IMR-90 (cell line): ENCODE data around the gene MAGI2. TPM values are rescaled to one million over a fixed set of nuclear protein-coding genes. Genes with fewer than 3 reads are reported as not detected.

Source experiments
- ATAC-seq: fragments of 200-7000 bp; cut with Tn5 transposase; 2 replicates; pipeline ENCODE4 v1.9.1; 2020; ENCODE audit warnings: low read depth, mild to moderate bottlenecking, moderate library complexity
- BruUV-seq: library from RNA; stranded (reverse); fragments of 400-500 nt; replicated peaks from 2 replicates; lab custom pipeline; 2021; lab: Mats Ljungman, UMichigan
- CTCF ChIA-PET: fragments of 300-600 bp; formaldehyde crosslinking; extraction: SDS; loops from one replicate; lab custom pipeline; 2021; ENCODE audit warnings: antibody characterized with exemption; lab: Yijun Ruan, JAX
- POLR2A ChIA-PET: fragments of 300-600 bp; sonication (Branson Sonifier 250); formaldehyde crosslinking; loops from one replicate; lab custom pipeline; 2022; ENCODE audit warnings: antibody characterized with exemption; ENCODE audit not compliant: unreplicated experiment; lab: Charles Lee
- DNase-seq: peaks from one replicate; pipeline ENCODE4 v3.0.0; 2013
- H2AFZ ChIP-seq: replicated peaks from 2 replicates; pipeline ENCODE3; 2013; ENCODE audit warnings: low read length, mild to moderate bottlenecking; ENCODE audit not compliant: poor library complexity
- H2AK5ac ChIP-seq: 2 replicates; pipeline ENCODE4 v1.6.1; 2013; ENCODE audit warnings: low read depth, low read length, inconsistent platforms
- H2AK9ac ChIP-seq: replicated peaks from 2 replicates; pipeline ENCODE3; 2013; ENCODE audit warnings: mild to moderate bottlenecking, low read depth, low read length, moderate library complexity; ENCODE audit not compliant: poor library complexity
- H2BK120ac ChIP-seq: 2 replicates; pipeline ENCODE4 v1.6.1; 2013; ENCODE audit warnings: low read depth, low read length, inconsistent platforms
- H2BK15ac ChIP-seq: 3 replicates; pipeline ENCODE4 v1.6.1; 2013; ENCODE audit warnings: low read depth, low read length, inconsistent platforms
- H2BK20ac ChIP-seq: 2 replicates; pipeline ENCODE4 v1.6.1; 2013; ENCODE audit warnings: low read depth, mild to moderate bottlenecking, inconsistent platforms, low read length, moderate library complexity
- H2BK5ac ChIP-seq: 2 replicates; pipeline ENCODE4 v1.6.1; 2013; ENCODE audit warnings: mild to moderate bottlenecking, low read depth, low read length, inconsistent platforms; ENCODE audit not compliant: poor library complexity, severe bottlenecking
- H3K14ac ChIP-seq: replicated peaks from 2 replicates; pipeline ENCODE4 v1.6.1; 2013; ENCODE audit warnings: low read depth, low read length, inconsistent platforms
- H3K18ac ChIP-seq: 2 replicates; pipeline ENCODE4 v1.6.1; 2013; ENCODE audit warnings: low read depth, low read length, control low read depth
- H3K23ac ChIP-seq: 2 replicates; pipeline ENCODE4 v1.6.1; 2013; ENCODE audit warnings: low read depth, low read length, inconsistent platforms
- H3K27ac ChIP-seq: 2 replicates; pipeline ENCODE4 v1.5.1; 2013; ENCODE audit warnings: mild to moderate bottlenecking, control low read depth, low read length; ENCODE audit not compliant: insufficient read depth
- H3K27me3 ChIP-seq: 2 replicates; pipeline ENCODE4 v1.6.1; 2013; ENCODE audit warnings: low read length; ENCODE audit not compliant: control insufficient read depth, insufficient read depth
- H3K36me3 ChIP-seq: 2 replicates; pipeline ENCODE4 v1.6.1; 2013; ENCODE audit warnings: low read length, mixed read lengths; ENCODE audit not compliant: control insufficient read depth, insufficient read depth
- H3K4ac ChIP-seq: 2 replicates; pipeline ENCODE4 v1.6.1; 2013; ENCODE audit warnings: low read depth, low read length, inconsistent platforms
- H3K4me1 ChIP-seq: 2 replicates; pipeline ENCODE4 v1.6.1; 2013; ENCODE audit warnings: low read length, mixed read lengths; ENCODE audit not compliant: control insufficient read depth, insufficient read depth
- H3K4me2 ChIP-seq: 2 replicates; pipeline ENCODE4 v1.6.1; 2013; ENCODE audit warnings: low read depth, mild to moderate bottlenecking, control low read depth, low read length, moderate library complexity
- H3K4me3 ChIP-seq: 2 replicates; pipeline ENCODE4 v1.5.1; 2013; ENCODE audit warnings: low read depth, mild to moderate bottlenecking, control low read depth, low read length, moderate library complexity; ENCODE audit not compliant: insufficient read depth
- H3K56ac ChIP-seq: 2 replicates; pipeline ENCODE4 v1.6.1; 2013; ENCODE audit warnings: low read length, inconsistent platforms; ENCODE audit not compliant: insufficient read depth; ENCODE audit errors: extremely low read depth
- H3K79me1 ChIP-seq, 2 experiments: 2 replicates each; pipeline ENCODE4 v1.6.1; 2013; ENCODE audit warnings: low read length in 2 of 2, inconsistent platforms in 1 of 2, low read depth in 1 of 2
- H3K9ac ChIP-seq: 2 replicates; pipeline ENCODE4 v1.6.1; 2013; ENCODE audit warnings: low read depth, low read length, control low read depth
- H3K9me1 ChIP-seq: 2 replicates; pipeline ENCODE4 v1.6.1; 2013; ENCODE audit warnings: low read length, inconsistent platforms; ENCODE audit not compliant: insufficient read depth
- H3K9me3 ChIP-seq: 2 replicates; pipeline ENCODE4 v1.6.1; 2013; ENCODE audit warnings: low read length; ENCODE audit not compliant: control insufficient read depth, insufficient read depth
- H4K20me1 ChIP-seq: 2 replicates; pipeline ENCODE4 v1.6.1; 2013; ENCODE audit warnings: low read length, inconsistent platforms; ENCODE audit not compliant: insufficient read depth
- H4K5ac ChIP-seq: 2 replicates; pipeline ENCODE4 v1.6.1; 2013; ENCODE audit warnings: mild to moderate bottlenecking, low read depth, low read length, control low read depth
- H4K8ac ChIP-seq, 2 experiments: 2 replicates each; pipeline ENCODE4 v1.6.1; 2013; ENCODE audit warnings: low read depth in 2 of 2, low read length in 2 of 2, control low read depth in 1 of 2, inconsistent platforms in 1 of 2
- H4K91ac ChIP-seq: 2 replicates; pipeline ENCODE4 v1.6.1; 2013; ENCODE audit warnings: low read depth, low read length, inconsistent platforms; ENCODE audit not compliant: insufficient read depth
- CHD1 ChIP-seq: IDR thresholded peaks from 2 replicates; pipeline ENCODE4 v1.6.1; 2012; ENCODE audit warnings: low read depth, low read length, improper control_type of control experiment
- CTCF ChIP-seq: conservative IDR thresholded peaks from 2 replicates; pipeline ENCODE4 v1.5.1; 2012; ENCODE audit warnings: mild to moderate bottlenecking, low read depth, low read length, improper control_type of control experiment
- FOS ChIP-seq: fragments of 150-350 bp; IDR thresholded peaks from 2 replicates; pipeline ENCODE4 v1.6.1; 2016; ENCODE audit warnings: low read depth, low read length
- MXI1 ChIP-seq: IDR thresholded peaks from 2 replicates; pipeline ENCODE4 v1.6.1; 2012; ENCODE audit warnings: low read depth, mild to moderate bottlenecking, low read length, moderate library complexity, borderline replicate concordance
- WGBS, 2 experiments: methylation state at CpG; one replicate each; pipeline versions ENCODE4 v1.1.5 to v1.1.7; 2013; ENCODE audit warnings: missing lambda C conversion rate in 2 of 2; ENCODE audit not compliant: insufficient read length in 1 of 2; ENCODE audit errors: extremely low coverage in 2 of 2; 5-methylcytosine and 5-hydroxymethylcytosine counted together
- dilution Hi-C: fragments of 300-500 bp; cut with HindIII; formaldehyde crosslinking; loops from one replicate; pipeline ENCODE4 v1.14.3; 2018; ENCODE audit warnings: low sequenced_read_pairs; ENCODE audit not compliant: unreplicated experiment
- in situ Hi-C: fragments of 300-500 bp; cut with MboI; formaldehyde crosslinking; loops from 3 replicates; pipeline ENCODE4 v1.14.3; 2019; ENCODE audit warnings: low sequenced_read_pairs, inconsistent platforms, mixed read lengths
- intact Hi-C: fragments of 100-400 bp; cut with micrococcal nuclease; formaldehyde crosslinking; loops from 2 replicates; pipeline ENCODE4 v1.10.0; 2022
- polyA plus RNA-seq, 3 experiments: library from polyadenylated mRNA; depleted of rRNA; stranded (reverse); fragments of >200 nt; gene quantifications; 2 replicates each; pipeline ENCODE4 v1.2.3, GENCODE V29; 2012; ENCODE audit warnings: low replicate concordance in 1 of 3
- total RNA-seq: library from RNA; depleted of rRNA; stranded (reverse); fragments of >200 nt; gene quantifications from 2 replicates; pipeline ENCODE4 v1.2.3, GENCODE V29; 2012
- TF ChIP-seq, protein P1 (sequence below): fragments of 150-350 bp; IDR thresholded peaks from 2 replicates; pipeline ENCODE4 v1.6.1; 2016; ENCODE audit warnings: low read depth, mild to moderate bottlenecking, low read length, moderate library complexity, borderline replicate concordance

Gene MAGI2
- total and polyA plus RNA-seq, 2 of the 4 experiments (the other 2 are of a cell fraction), result 2.5 to 17.9 TPM

- Histone ChIP-seq H3K4me3 (no peak overlapping the region), H3K79me1 (peaks cover 7 to 23% of the 10 kb centered on the region in 2 experiments; a peak in 2 of 4 replicates), H3K23ac (no peak overlapping the region), H2AFZ (no peak overlapping the region), H2AK5ac (no peak overlapping the region), H2BK15ac (no peak overlapping the region), H3K56ac (no peak overlapping the region), H3K14ac (no peak overlapping the region), H3K27ac (no peak overlapping the region), H4K8ac (no peak overlapping the region), H3K4ac (no peak overlapping the region), H3K9me3 (no peaks in the 10 kb centered on the region), H2AK9ac (no peak overlapping the region), H2BK5ac (no peak overlapping the region), H2BK20ac (no peak overlapping the region), H3K36me3 (no peaks in the 10 kb centered on the region), H4K20me1 (no peaks in the 10 kb centered on the region), H2BK120ac (no peak overlapping the region), H3K27me3 (no peaks in the 10 kb centered on the region), H3K18ac (no peak overlapping the region), H3K4me2 (no peak overlapping the region), H3K4me1 (no peaks in the 10 kb centered on the region; the same call in 1 of the 2 replicates), H4K91ac (no peak overlapping the region), H3K9ac (no peak overlapping the region), H3K9me1 (no peaks in the 10 kb centered on the region), H4K5ac (no peak overlapping the region)
- no CpG with 5 or more reads among the region's 2 CpGs for WGBS, 2 experiments
- CTCF ChIA-PET, result interaction anchor here (0.7 kb wide), 1 partner anchor 1572 kb away, joined by 5 read pairs; no protein-coding TSS in a partner anchor
- no TSS peak for BruUV-seq
- in situ Hi-C loops (no loop called here), dilution Hi-C loops (no loop called here), intact Hi-C loops (no loop called here)
- POLR2A ChIA-PET, result no interaction called here
- ATAC-seq, result peak; percentile 83
- TF ChIP-seq CHD1, result no peak
- no peak for TF ChIP-seq CTCF
- TF ChIP-seq FOS, result no peak
- TF ChIP-seq, protein P1, sequence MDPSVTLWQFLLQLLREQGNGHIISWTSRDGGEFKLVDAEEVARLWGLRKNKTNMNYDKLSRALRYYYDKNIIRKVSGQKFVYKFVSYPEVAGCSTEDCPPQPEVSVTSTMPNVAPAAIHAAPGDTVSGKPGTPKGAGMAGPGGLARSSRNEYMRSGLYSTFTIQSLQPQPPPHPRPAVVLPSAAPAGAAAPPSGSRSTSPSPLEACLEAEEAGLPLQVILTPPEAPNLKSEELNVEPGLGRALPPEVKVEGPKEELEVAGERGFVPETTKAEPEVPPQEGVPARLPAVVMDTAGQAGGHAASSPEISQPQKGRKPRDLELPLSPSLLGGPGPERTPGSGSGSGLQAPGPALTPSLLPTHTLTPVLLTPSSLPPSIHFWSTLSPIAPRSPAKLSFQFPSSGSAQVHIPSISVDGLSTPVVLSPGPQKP, result no peak
- no peak for TF ChIP-seq MXI1
- peak; percentile 51 for DNase-seq
Measured at GRCh38 chr7:79403451-79403850, 50.0 kb downstream of the MAGI2 start.
